Measurements from ENCODE around the gene POLD1. TPM values are rescaled to one million over a fixed set of nuclear protein-coding genes. Genes with fewer than 3 reads are reported as not detected.

The POLD1 gene
- total RNA-seq, 1 donor from 2014 or later = 22.9 TPM

DNA sequence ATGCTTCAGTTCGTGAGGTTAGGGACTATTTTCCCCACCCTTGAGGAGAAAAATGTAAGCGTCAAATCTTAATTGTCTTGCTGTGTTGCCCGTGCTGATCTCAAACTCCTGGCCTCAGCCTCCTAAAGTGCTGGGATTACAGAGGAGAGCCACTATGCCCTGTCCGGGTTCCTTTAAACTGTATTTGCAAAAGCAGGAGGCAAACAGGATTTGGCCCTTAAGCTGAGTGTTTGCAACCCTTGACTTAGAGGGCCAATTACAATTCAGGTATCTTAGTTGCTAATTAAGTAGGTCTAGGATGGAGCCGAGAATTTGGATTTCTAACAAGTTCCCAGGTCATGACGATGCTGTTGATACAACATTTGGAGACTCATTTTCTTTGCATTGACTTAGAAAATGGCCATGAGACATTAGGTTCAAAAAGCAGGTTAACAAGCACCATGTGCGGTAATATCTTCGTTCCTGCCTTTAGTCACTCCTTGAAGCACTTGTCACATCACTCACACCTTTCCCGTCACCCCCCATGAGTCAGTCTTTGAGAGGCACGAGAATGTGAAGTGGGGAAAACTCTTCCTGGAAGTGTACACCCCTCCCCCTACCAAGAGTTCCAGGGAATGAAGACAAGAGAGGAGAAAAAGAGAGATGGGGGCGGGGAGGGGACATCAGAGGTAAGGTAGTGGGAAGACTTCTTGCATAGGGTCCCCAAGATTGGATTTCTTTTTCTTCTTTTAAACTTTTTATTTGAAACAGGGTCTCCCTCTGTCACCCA, 21.3 kb upstream of the POLD1 start:
- Histone ChIP-seq H3K27ac (no peak overlapping the region), H3K4me3 (no peak overlapping the region), H3K9me3 (no peaks in the 10 kb centered on the region), H3K27me3 (no peaks in the 10 kb centered on the region), H3K4me1 (peaks cover 0 to 2% of the 10 kb centered on the region in 2 donors), H3K36me3 (no peaks in the 10 kb centered on the region)
- intact Hi-C loops (cut with DNase I) = no loop called here
- TF ChIP-seq CTCF (IDR thresholded peaks at IDR 0.05) = no peak
- DNase-seq (ENCODE audit: low spot score in 2 of 2) = no peak

DNA sequence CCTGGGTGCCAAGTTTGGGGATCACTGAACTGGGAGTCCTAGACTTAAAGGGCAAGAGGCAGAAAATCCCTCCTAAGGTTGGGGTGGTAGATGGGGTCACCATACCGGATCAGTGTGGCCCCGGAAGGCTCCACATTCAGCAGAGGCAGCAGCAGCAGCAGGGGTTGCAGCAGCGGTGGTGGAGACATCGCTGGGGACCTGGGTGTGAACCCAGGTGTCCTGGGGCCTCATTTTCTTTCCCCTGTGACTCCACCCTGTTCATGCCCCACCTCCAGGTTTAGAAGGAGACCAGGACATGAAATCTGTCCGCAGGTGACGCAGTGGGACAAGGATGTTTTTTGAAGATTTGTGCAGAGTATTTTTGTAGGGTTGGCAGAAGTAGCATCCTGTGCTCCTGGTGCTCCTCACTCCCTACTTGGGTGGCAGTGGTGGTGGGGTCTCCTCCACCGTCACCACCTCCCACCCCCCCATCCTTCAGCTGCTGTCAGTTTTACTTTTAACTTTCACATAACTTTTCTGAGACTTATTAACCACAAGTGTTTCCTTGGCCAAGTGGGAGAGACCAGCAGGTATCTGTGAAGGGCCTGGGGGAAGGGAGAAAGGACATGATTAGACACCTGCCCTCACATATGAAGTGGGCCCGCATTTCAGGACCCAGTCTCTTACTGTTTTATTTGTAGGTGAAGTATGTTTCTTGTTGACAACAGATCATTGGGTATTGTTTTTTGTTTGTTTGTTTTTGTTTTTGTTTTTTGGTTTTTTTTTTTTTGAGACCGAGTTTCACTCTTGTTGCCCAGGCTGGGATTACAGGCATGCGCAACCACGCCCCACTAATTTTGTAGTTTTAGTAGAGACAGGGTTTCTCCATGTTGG, 18.5 kb upstream of the POLD1 start, which contains the start of gene NAPSA:
Gene NAPSA (minus strand): TSS at position 206 of the 873 bp plus-strand sequence. CDS start 18 bp downstream, at position 188.
- no peak for DNase-seq (ENCODE audit: low spot score in 2 of 2)
- H3K27me3 ChIP-seq = no peaks in the 10 kb centered on the region
- intact Hi-C loops (cut with DNase I) = loop anchor here (5.0 kb wide), 1 partner anchor 147 kb away; the partner anchor contains the start of genes ASPDH and JOSD2
- no peak within 1 kb of the TSS for H3K4me3 ChIP-seq
- no peak within 1 kb of the TSS for H3K27ac ChIP-seq
- H3K4me1 ChIP-seq = no peaks in the 10 kb centered on the region
- no peak for TF ChIP-seq CTCF (IDR thresholded peaks at IDR 0.05)
- H3K9me3 ChIP-seq = no peaks in the 10 kb centered on the region
- no peaks in the 10 kb centered on the region for H3K36me3 ChIP-seq

- Histone ChIP-seq H3K4me1 (no peaks in the 10 kb centered on the region), H3K27ac (peak overlapping the region; percentile 41 to 55), H3K9me3 (no peaks in the 10 kb centered on the region), H3K27me3 (no peaks in the 10 kb centered on the region), H3K4me3 (peak overlapping the region; percentile 54 to 75), H3K36me3 (no peaks in the 10 kb centered on the region)
- DNase-seq (ENCODE audit: low spot score in 2 of 2) = peak; percentile 61 to 92
- TF ChIP-seq CTCF (IDR thresholded peaks at IDR 0.05) = peak; percentile 73 to 92 (median 78)
- intact Hi-C loops (cut with DNase I) = loop anchor here (1.0 to 5.0 kb wide), 6 partner anchors 12 to 414 kb away; partner anchors contain the start of genes ASPDH, JOSD2 and POLD1
Observed at GRCh38 chr19:50368649-50369570, 15.2 kb upstream of the POLD1 start.

GRCh38 chr19:50371914-50372475, 12.2 kb upstream of the POLD1 start:
- H3K9me3 ChIP-seq = no peaks in the 10 kb centered on the region
- no peak overlapping the region for H3K27ac ChIP-seq
- H3K36me3 ChIP-seq = no peaks in the 10 kb centered on the region
- H3K4me1 ChIP-seq = peaks cover 0 to under 1% of the 10 kb centered on the region in 2 donors
- intact Hi-C loops (cut with DNase I) = loop anchor here (10.0 kb wide), 1 partner anchor 1323 kb away; the partner anchor contains the start of gene SPACA6
- no peak for TF ChIP-seq CTCF (IDR thresholded peaks at IDR 0.05)
- no peak overlapping the region for H3K4me3 ChIP-seq
- DNase-seq (ENCODE audit: low spot score in 2 of 2) = no peak
- no peaks in the 10 kb centered on the region for H3K27me3 ChIP-seq
